Endothelial cell of umbilical vein (primary cell): ENCODE results near the gene LRP1.

ENCODE experiments used
- CTCF ChIP-seq, 2 donors: IDR thresholded peaks; 1 replicate in 1 of 2; 2 replicates in 1 of 2; pipeline ENCODE4 v1.5.1; 2011; ENCODE audit warnings: low read length in 2 of 2, mild to moderate bottlenecking in 2 of 2, moderate library complexity in 2 of 2, control low read depth in 1 of 2, inconsistent platforms in 1 of 2, low read depth in 1 of 2; ENCODE audit not compliant: insufficient read depth in 1 of 2; ENCODE audit errors: extremely low read depth in 1 of 2
- EZH2 ChIP-seq: IDR thresholded peaks from 2 replicates; pipeline ENCODE4 v1.6.1; 2012; ENCODE audit warnings: borderline replicate concordance, low read depth, mild to moderate bottlenecking, moderate library complexity, low read length, inconsistent platforms; ENCODE audit not compliant: severe bottlenecking
- FOS ChIP-seq: IDR thresholded peaks from 2 replicates; pipeline ENCODE4 v1.6.1; 2011; ENCODE audit warnings: mild to moderate bottlenecking, low read length, moderate library complexity, borderline replicate concordance; ENCODE audit not compliant: insufficient read depth
- GATA2 ChIP-seq: IDR thresholded peaks from 2 replicates; pipeline ENCODE4 v1.7.0; 2011; ENCODE audit warnings: low read depth, mild to moderate bottlenecking, moderate library complexity, mixed read lengths, low read length; ENCODE audit not compliant: insufficient read length, insufficient read depth
- JUN ChIP-seq: IDR thresholded peaks from 2 replicates; pipeline ENCODE4 v1.6.1; 2011; ENCODE audit warnings: borderline replicate concordance, low read depth; ENCODE audit not compliant: insufficient read length, insufficient read depth
- MAX ChIP-seq: IDR thresholded peaks from 2 replicates; pipeline ENCODE4 v1.6.1; 2011; ENCODE audit not compliant: insufficient read depth, insufficient read length
- MYC ChIP-seq: IDR thresholded peaks from one replicate; pipeline ENCODE4 v1.6.1; 2011; ENCODE audit warnings: mild to moderate bottlenecking, low read depth, low read length
- POLR2A ChIP-seq: IDR thresholded peaks from 2 replicates; pipeline ENCODE4 v1.6.1; 2012; ENCODE audit warnings: low read depth, mild to moderate bottlenecking, control low read depth, low read length
- POLR2AphosphoS5 ChIP-seq: IDR thresholded peaks from 2 replicates; pipeline ENCODE4 v1.6.1; 2012; ENCODE audit warnings: low read depth, mild to moderate bottlenecking, control low read depth, low read length, moderate library complexity; ENCODE audit not compliant: insufficient read depth

GRCh38 chr12:57210926-57211692, 82.8 kb downstream of the LRP1 start:
- TF ChIP-seq CTCF (IDR thresholded peaks at IDR 0.05; ENCODE audit: extremely low read depth in 1 of 2, insufficient read depth in 1 of 2, low read depth in 1 of 2, low read length in 2 of 2) (no peak), MAX (no peak), POLR2A (no peak), GATA2 (no peak), POLR2AphosphoS5 (no peak), EZH2 (no peak), JUN (no peak), MYC (no peak), FOS (no peak)
